ENCODE measurements around the gene ERC1.

Gene ERC1

DNA sequence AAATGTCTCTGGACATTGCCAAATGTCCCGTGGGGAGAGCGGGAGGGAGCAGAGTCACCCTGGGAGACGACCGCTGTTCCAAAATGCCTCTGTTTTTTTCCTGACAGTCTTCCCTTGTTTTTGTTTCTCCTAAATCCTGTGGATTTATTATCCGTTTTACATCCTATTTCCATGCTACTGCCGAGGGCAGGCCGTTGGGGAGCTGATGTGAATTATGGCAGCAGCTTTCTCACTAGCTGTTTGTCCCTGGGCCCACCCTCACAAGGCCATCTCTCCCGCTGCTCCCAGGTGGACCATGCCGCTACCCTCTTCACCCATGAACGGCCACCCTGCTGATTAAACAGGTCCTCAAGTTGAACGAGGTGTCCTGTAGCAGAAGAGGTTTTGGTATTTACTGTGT is 548.1 kb downstream of the ERC1 start:
- ATAC-seq (ENCODE audit: low read depth): no peak
- H3K36me3 ChIP-seq (ENCODE audit: low read depth): no peaks in the 10 kb centered on the region
- TF ChIP-seq, protein P1, sequence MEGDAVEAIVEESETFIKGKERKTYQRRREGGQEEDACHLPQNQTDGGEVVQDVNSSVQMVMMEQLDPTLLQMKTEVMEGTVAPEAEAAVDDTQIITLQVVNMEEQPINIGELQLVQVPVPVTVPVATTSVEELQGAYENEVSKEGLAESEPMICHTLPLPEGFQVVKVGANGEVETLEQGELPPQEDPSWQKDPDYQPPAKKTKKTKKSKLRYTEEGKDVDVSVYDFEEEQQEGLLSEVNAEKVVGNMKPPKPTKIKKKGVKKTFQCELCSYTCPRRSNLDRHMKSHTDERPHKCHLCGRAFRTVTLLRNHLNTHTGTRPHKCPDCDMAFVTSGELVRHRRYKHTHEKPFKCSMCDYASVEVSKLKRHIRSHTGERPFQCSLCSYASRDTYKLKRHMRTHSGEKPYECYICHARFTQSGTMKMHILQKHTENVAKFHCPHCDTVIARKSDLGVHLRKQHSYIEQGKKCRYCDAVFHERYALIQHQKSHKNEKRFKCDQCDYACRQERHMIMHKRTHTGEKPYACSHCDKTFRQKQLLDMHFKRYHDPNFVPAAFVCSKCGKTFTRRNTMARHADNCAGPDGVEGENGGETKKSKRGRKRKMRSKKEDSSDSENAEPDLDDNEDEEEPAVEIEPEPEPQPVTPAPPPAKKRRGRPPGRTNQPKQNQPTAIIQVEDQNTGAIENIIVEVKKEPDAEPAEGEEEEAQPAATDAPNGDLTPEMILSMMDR (IDR thresholded peaks at IDR 0.05; ENCODE audit: poor library complexity, severe bottlenecking): no peak

DNA sequence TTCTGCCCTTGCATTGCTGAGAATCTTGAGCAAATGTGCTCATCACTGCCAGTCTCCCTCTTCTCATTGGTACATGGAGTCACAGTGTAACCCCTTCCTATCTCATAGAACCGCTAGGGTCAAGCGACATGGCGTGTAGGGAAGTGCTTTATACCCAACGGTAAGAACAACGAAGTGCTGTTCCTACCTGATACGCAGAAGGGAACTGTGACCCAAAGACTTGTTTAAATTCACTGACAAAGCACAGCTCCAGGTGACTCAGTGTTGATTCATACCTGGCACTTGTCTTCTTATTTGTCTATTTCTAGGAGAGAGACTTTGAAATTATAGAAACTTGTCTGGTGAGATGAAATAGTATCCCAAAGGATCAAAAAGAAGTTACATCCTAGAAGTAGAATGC is 549.7 kb downstream of the ERC1 start:
- H3K4me3 ChIP-seq (ENCODE audit: severe bottlenecking): no peak overlapping the region
- no peaks in the 10 kb centered on the region for H3K27me3 ChIP-seq (ENCODE audit: insufficient read depth, poor library complexity, severe bottlenecking)
- ATAC-seq (ENCODE audit: low read depth) (peak; percentile 95), DNase-seq (ENCODE audit: low spot score) (no peak)
- no peaks in the 10 kb centered on the region for H3K9me3 ChIP-seq (ENCODE audit: severe bottlenecking)
- H3K4me1 ChIP-seq (ENCODE audit: insufficient read depth, poor library complexity, severe bottlenecking): peaks cover 17% of the 10 kb centered on the region
- TF ChIP-seq, protein P1 (IDR thresholded peaks at IDR 0.05; ENCODE audit: poor library complexity, severe bottlenecking): no peak
- peak overlapping the region; percentile 4 for H3K27ac ChIP-seq (ENCODE audit: poor library complexity, severe bottlenecking)
- no peaks in the 10 kb centered on the region for H3K36me3 ChIP-seq (ENCODE audit: low read depth)

More for the DNA sequence above, 548.1 kb downstream of the ERC1 start:
- no peaks in the 10 kb centered on the region for H3K27me3 ChIP-seq (ENCODE audit: insufficient read depth, poor library complexity, severe bottlenecking)
- peaks cover 17% of the 10 kb centered on the region for H3K4me1 ChIP-seq (ENCODE audit: insufficient read depth, poor library complexity, severe bottlenecking)
- no peak overlapping the region for H3K4me3 ChIP-seq (ENCODE audit: severe bottlenecking)
- H3K9me3 ChIP-seq (ENCODE audit: severe bottlenecking): no peaks in the 10 kb centered on the region
- no peak for DNase-seq (ENCODE audit: low spot score)
- H3K27ac ChIP-seq (ENCODE audit: poor library complexity, severe bottlenecking): no peak overlapping the region

DNA sequence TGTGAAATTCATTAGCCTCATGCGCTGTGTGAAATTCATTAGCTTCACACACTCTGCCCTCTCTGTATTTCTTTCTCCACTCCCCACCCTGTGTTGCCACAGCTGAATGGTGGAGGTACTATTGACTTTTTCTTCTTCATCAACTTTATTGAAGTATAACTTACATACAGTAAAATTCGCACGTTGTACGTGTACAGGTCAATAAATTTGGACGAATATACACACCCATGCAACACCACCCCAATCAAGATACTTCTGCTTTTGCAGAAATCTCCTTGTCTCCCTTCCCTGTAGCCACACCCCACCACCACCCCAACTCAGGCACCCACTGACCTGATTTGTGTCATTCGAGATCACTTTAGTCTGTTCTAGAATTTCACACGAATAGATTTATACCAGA is 551.6 kb downstream of the ERC1 start:
- TF ChIP-seq, protein P1 (IDR thresholded peaks at IDR 0.05; ENCODE audit: poor library complexity, severe bottlenecking): no peak
- Histone ChIP-seq H3K4me1 (ENCODE audit: insufficient read depth, poor library complexity, severe bottlenecking) (peaks cover 17% of the 10 kb centered on the region), H3K27ac (ENCODE audit: poor library complexity, severe bottlenecking) (no peak overlapping the region), H3K27me3 (ENCODE audit: insufficient read depth, poor library complexity, severe bottlenecking) (no peaks in the 10 kb centered on the region), H3K36me3 (ENCODE audit: low read depth) (no peaks in the 10 kb centered on the region), H3K4me3 (ENCODE audit: severe bottlenecking) (no peak overlapping the region), H3K9me3 (ENCODE audit: severe bottlenecking) (no peaks in the 10 kb centered on the region)
- ATAC-seq (ENCODE audit: low read depth) (no peak), DNase-seq (ENCODE audit: low spot score) (no peak)

DNA sequence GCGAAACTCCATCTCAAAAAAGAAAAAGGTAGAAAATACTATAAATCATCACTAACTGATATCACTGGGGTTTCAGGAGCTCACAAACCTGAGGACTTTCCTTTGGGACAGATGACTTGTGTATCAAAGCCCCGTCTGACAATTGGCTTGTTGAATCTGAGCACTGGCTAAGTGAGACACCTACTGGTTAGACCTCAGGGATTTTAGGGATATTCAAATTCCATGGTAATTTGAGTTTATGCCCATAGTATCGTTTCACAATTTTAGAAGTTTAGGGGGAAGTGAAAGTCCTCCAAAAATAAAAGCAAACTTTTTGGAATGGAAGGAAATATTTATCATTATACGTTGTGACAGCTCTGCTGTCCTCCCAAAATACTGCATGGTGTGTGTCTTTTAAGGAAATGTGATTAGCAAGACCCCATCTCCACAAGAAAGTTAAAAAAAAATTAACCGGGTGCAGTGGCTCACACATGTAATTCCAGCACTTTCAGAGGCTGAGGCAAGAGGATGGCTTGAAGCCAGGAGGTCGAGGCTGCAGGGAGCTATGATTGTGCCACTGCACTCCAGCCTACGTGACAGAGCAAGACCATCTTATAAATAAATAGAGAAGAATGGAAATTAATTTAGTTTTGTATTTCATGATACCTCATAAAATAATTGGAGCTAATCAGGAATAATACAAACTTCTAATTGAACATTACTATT is 554.1 kb downstream of the ERC1 start:
- Histone ChIP-seq H3K4me1 (ENCODE audit: insufficient read depth, poor library complexity, severe bottlenecking) (peaks cover 17% of the 10 kb centered on the region), H3K36me3 (ENCODE audit: low read depth) (no peaks in the 10 kb centered on the region), H3K9me3 (ENCODE audit: severe bottlenecking) (no peaks in the 10 kb centered on the region), H3K27me3 (ENCODE audit: insufficient read depth, poor library complexity, severe bottlenecking) (no peaks in the 10 kb centered on the region), H3K4me3 (ENCODE audit: severe bottlenecking) (no peak overlapping the region), H3K27ac (ENCODE audit: poor library complexity, severe bottlenecking) (no peak overlapping the region)
- ATAC-seq (ENCODE audit: low read depth): no peak
- DNase-seq (ENCODE audit: low spot score): no peak
- TF ChIP-seq, protein P1 (IDR thresholded peaks at IDR 0.05; ENCODE audit: poor library complexity, severe bottlenecking): peak; percentile 66

Data from RWPE2 (cell line).